ENCODE measurements around the gene TNFRSF13B.
"Not testable (repeated sequence)": the region's sequence is repeated elsewhere in the genome, so short reads cannot be mapped to it uniquely, and the experiment has no call there.

TNFRSF13B gene

GRCh38 chr17:16972346-16972745 lies 428 bp upstream of the TNFRSF13B start:
- no peak for DNase-seq (ENCODE audit: low spot score)
- TF ChIP-seq CTCF (IDR thresholded peaks at IDR 0.05; ENCODE audit: extremely low read depth, insufficient read depth, missing control alignments), result no peak
- in situ Hi-C loops (cut with MboI; ENCODE audit: low pct_unique_long_range_greater_than_20kb, low sequenced_read_pairs, unreplicated experiment), result no loop called here

DNA sequence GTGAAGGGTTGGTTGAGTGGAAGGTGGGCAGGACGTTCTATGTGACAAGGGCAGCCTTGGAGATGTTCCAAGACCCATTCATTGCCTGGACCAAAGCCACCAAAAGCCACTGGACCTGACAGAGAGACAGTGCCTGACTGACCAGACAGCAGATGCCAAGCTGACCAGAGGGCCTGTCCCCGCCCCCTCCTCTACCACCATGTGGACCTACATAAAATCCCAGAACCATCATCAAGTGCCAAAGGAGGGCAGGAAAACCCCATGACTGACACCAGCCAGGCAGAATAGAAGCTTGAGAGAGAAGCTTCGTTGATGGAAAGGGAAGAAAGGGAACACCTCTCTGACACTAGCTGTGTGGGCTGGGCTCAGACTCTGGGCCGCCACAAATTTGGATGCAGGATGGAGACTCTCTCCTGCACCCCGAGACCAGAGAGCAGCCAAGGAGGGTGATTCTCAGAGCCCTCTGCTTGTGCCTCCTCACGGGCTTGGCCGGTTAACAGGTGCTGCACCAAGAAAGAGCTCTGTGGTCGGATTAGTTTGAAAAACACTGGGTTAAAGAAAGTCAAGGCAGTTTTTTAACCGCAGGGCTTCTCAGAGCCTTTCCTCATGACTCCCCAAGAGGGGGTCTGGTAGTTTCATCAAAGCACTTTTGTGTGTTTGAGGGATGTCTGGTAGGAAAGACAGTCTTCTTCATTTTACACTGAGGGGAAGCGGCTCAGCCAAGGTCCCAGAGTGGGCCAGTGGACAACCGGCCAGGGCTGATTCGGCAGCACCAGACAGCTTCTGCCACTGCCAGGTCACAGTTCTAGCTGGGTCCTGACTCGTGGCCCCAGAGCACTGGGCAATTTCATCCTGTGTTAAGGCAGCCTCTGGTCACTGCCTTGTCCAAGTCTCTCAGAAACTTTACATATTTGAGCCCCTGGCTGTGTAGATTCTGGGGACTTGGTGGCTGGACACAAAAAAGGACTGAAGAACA lies 1.7 kb downstream of the TNFRSF13B start:
- TF ChIP-seq CTCF (IDR thresholded peaks at IDR 0.05; ENCODE audit: extremely low read depth, insufficient read depth, missing control alignments), result no peak
- no peak for DNase-seq (ENCODE audit: low spot score)
- in situ Hi-C loops (cut with MboI; ENCODE audit: low pct_unique_long_range_greater_than_20kb, low sequenced_read_pairs, unreplicated experiment), result no loop called here

DNA sequence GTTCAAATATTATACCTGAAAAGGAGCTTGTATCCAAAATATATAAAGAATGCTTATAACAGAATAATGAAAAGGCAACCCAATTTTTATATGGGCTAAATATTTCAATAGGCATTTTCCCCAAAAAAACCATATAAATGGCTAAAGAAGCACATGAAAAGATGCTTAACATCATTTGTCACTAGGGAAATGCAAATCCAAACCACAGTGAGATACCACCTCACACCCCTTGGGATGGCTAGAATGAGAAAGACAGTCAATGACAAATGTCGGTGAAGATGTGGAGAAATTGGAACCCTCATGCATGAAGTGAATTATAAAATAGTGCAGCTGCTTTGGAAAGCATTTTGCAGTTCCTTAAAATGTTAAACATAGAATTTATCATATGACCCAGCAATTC lies 3.1 kb downstream of the TNFRSF13B start:
- no peak for DNase-seq (ENCODE audit: low spot score)
- TF ChIP-seq CTCF (IDR thresholded peaks at IDR 0.05; ENCODE audit: extremely low read depth, insufficient read depth, missing control alignments), result no peak
- in situ Hi-C loops (cut with MboI; ENCODE audit: low pct_unique_long_range_greater_than_20kb, low sequenced_read_pairs, unreplicated experiment), result no loop called here

DNA sequence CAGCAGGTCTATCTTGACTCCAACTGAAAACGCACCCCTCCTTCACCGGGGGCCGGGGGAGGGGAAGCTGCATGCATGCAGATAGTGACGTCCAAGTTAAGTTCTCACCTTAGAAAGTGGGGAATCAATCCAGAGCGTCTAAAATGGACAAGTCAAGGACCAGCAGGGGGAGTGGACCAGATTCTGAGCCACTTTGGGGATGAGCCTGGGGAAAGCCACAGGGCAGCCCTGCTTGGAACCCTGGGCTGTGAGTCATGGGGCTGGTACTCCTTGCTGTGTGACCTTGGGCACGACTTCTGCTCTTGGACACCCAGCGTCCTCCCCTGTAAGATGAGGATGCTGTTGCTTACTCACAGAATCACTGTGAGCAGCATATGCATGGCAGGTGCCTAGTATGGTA lies 9.1 kb downstream of the TNFRSF13B start:
- no peak for TF ChIP-seq CTCF (IDR thresholded peaks at IDR 0.05; ENCODE audit: extremely low read depth, insufficient read depth, missing control alignments)
- no peak for DNase-seq (ENCODE audit: low spot score)
- in situ Hi-C loops (cut with MboI; ENCODE audit: low pct_unique_long_range_greater_than_20kb, low sequenced_read_pairs, unreplicated experiment), result no loop called here

GRCh38 chr17:16961792-16962191 lies 10.1 kb downstream of the TNFRSF13B start:
- no peak for TF ChIP-seq CTCF (IDR thresholded peaks at IDR 0.05; ENCODE audit: extremely low read depth, insufficient read depth, missing control alignments)
- DNase-seq (ENCODE audit: low spot score), result no peak
- in situ Hi-C loops (cut with MboI; ENCODE audit: low pct_unique_long_range_greater_than_20kb, low sequenced_read_pairs, unreplicated experiment), result no loop called here

DNA sequence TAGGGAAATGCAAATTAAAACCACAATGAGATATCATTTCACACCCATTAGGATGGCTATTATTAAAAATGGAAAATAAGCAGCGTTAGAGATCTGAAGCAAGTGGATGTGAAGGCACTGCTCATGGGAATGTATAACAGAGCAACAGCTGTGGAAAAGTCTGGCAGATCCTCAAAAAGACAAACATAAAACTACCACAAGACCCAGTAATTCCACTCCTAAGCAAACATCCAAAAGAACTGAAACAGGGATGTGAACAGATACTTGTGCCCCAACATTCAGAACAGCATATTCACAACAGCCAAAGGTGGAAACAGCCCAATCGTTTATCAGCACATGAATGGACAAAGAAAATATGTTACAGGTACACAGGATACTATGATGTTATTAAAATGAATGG lies 10.9 kb downstream of the TNFRSF13B start:
- DNase-seq (ENCODE audit: low spot score); in situ Hi-C loops (cut with MboI; ENCODE audit: low pct_unique_long_range_greater_than_20kb, low sequenced_read_pairs, unreplicated experiment): not testable (repeated sequence)

GRCh38 chr17:16955011-16955410 lies 16.9 kb downstream of the TNFRSF13B start:
- in situ Hi-C loops (cut with MboI; ENCODE audit: low pct_unique_long_range_greater_than_20kb, low sequenced_read_pairs, unreplicated experiment), result not testable (repeated sequence)

More at GRCh38 chr17:16955011-16955410, 16.9 kb downstream of the TNFRSF13B start:
- DNase-seq (ENCODE audit: low spot score), result not testable (repeated sequence)

Measured in GM13977 (cell line).